OCI-LY3 (cell line): Measurements from ENCODE around the gene MUTYH.

Experiments used
- H2AFZ ChIP-seq: fragments of 200-600, 300-600 bp; shearing (Covaris generic); 2 replicates; pipeline ENCODE4 v1.6.0; 2014; ENCODE audit warnings: antibody characterized with exemption, low read depth, low read length
- H3K27ac ChIP-seq: fragments of 200-600, 300-600 bp; sonication (generic); 2 replicates; pipeline ENCODE4 v1.5.1; 2014; ENCODE audit warnings: mild to moderate bottlenecking, low read length, moderate library complexity, mixed read lengths
- H3K27me3 ChIP-seq: fragments of 200-600, 300-600 bp; sonication (generic); 2 replicates; pipeline ENCODE4 v1.6.1; 2014; ENCODE audit warnings: low read depth, low read length, mixed read lengths
- H3K36me3 ChIP-seq: fragments of 200-600, 300-600 bp; sonication (generic); replicated peaks from 2 replicates; pipeline ENCODE3; 2014; ENCODE audit warnings: low read depth, low read length, mixed read lengths
- H3K4me1 ChIP-seq: fragments of 300-600, 200-600 bp; sonication (generic); 2 replicates; pipeline ENCODE4 v1.6.1; 2014; ENCODE audit warnings: low read length, mixed read lengths
- H3K4me2 ChIP-seq: fragments of 200-600, 300-600 bp; sonication (generic); 2 replicates; pipeline ENCODE4 v1.6.1; 2014; ENCODE audit warnings: low read length, mixed read lengths
- H3K4me3 ChIP-seq: fragments of 300-600, 200-600 bp; sonication (generic); 2 replicates; pipeline ENCODE4 v1.5.1; 2014; ENCODE audit warnings: antibody characterized with exemption, mild to moderate bottlenecking, low read length, moderate library complexity
- H3K79me2 ChIP-seq: fragments of 300-600, 200-600 bp; shearing (Covaris generic); 2 replicates; pipeline ENCODE4 v1.6.1; 2014; ENCODE audit warnings: mild to moderate bottlenecking, low read length, mixed read lengths
- H3K9ac ChIP-seq: fragments of 300-600, 200-600 bp; shearing (Covaris generic); 2 replicates; pipeline ENCODE4 v1.6.0; 2014; ENCODE audit warnings: mild to moderate bottlenecking, low read length, moderate library complexity
- H3K9me3 ChIP-seq: fragments of 200-600, 300-600 bp; shearing (Covaris generic); 2 replicates; pipeline ENCODE4 v1.6.1; 2014; ENCODE audit warnings: low read length, mixed read lengths; ENCODE audit not compliant: insufficient read depth
- H4K20me1 ChIP-seq: fragments of 200-600, 300-600 bp; sonication (generic); 2 replicates; pipeline ENCODE4 v1.6.1; 2016; ENCODE audit warnings: low read length, mixed read lengths; ENCODE audit not compliant: insufficient read depth
- EZH2phosphoT487 ChIP-seq: fragments of 200-600 bp; shearing (Covaris generic); IDR thresholded peaks from 2 replicates; pipeline ENCODE4 v1.6.1; 2018; ENCODE audit warnings: antibody characterized with exemption, mixed run types, low read depth
- TF ChIP-seq, protein P1 (sequence below): fragments of 200-600, 300-600 bp; sonication (generic); IDR thresholded peaks from 2 replicates; pipeline ENCODE4 v1.5.1; 2014; ENCODE audit warnings: antibody characterized with exemption, low read length, low read depth

Gene MUTYH

DNA sequence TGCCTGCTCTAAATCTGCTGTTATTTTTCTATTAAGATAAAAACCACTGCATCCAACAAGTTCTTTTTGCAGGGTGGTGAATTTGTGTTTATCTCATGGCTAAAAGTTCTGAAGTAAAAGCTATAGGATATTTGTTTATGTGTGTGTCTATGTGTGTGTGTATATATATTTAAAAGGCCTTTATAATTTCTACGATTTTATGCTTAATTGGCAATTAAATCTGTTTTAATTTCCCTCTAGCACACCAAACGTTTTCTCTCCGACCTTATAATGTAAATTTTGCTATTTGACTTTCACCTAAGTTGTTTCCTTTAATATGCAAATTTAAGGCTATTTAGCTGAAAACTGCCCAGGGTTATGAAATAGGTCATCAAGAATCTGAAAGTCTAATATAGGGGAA is 33.3 kb downstream of the MUTYH start:
- Histone ChIP-seq H3K36me3 (no peaks in the 10 kb centered on the region), H3K4me2 (peak overlapping the region; percentile 68), H4K20me1 (no peaks in the 10 kb centered on the region), H2AFZ (peak overlapping the region; percentile 18; the same call in 1 of the 2 replicates), H3K79me2 (peaks cover 6% of the 10 kb centered on the region; the same call in 1 of the 2 replicates), H3K9ac (peak overlapping the region; percentile 35), H3K4me1 (peaks cover 33% of the 10 kb centered on the region), H3K4me3 (peak overlapping the region; percentile 45; the same call in 1 of the 2 replicates), H3K27ac (peak overlapping the region; percentile 45), H3K27me3 (no peaks in the 10 kb centered on the region), H3K9me3 (no peaks in the 10 kb centered on the region)
- TF ChIP-seq, protein P1, sequence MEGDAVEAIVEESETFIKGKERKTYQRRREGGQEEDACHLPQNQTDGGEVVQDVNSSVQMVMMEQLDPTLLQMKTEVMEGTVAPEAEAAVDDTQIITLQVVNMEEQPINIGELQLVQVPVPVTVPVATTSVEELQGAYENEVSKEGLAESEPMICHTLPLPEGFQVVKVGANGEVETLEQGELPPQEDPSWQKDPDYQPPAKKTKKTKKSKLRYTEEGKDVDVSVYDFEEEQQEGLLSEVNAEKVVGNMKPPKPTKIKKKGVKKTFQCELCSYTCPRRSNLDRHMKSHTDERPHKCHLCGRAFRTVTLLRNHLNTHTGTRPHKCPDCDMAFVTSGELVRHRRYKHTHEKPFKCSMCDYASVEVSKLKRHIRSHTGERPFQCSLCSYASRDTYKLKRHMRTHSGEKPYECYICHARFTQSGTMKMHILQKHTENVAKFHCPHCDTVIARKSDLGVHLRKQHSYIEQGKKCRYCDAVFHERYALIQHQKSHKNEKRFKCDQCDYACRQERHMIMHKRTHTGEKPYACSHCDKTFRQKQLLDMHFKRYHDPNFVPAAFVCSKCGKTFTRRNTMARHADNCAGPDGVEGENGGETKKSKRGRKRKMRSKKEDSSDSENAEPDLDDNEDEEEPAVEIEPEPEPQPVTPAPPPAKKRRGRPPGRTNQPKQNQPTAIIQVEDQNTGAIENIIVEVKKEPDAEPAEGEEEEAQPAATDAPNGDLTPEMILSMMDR = no peak

DNA sequence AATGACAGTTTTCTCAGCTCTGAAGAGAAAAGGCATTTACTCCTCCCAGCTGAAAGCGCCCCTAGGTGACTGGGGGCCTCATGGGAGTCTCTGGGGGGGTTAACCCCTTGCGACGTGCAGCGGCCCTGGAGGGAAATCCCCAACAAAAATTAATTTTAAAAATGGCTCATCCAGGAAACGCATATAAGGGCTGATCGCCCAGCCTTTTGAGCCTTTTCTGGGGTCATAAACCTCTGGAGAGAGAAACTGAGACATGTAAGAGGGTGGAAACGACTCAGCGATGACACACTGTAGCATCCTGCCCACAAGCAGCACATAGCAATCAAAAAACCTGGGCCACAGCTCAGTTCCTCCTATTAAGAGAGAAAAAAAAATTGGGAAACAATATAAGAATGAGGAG is 33.9 kb downstream of the MUTYH start:
- peak overlapping the region; percentile 35 for H3K9ac ChIP-seq
- H3K4me3 ChIP-seq = peak overlapping the region; percentile 45
- peaks cover 33% of the 10 kb centered on the region for H3K4me1 ChIP-seq
- H3K4me2 ChIP-seq = peak overlapping the region; percentile 68
- H3K36me3 ChIP-seq = no peaks in the 10 kb centered on the region
- peak overlapping the region; percentile 45 for H3K27ac ChIP-seq
- H2AFZ ChIP-seq = peak overlapping the region; percentile 18; the same call in 1 of the 2 replicates
- peaks cover 6% of the 10 kb centered on the region; the same call in 1 of the 2 replicates for H3K79me2 ChIP-seq
- H3K27me3 ChIP-seq = no peaks in the 10 kb centered on the region
- no peaks in the 10 kb centered on the region for H3K9me3 ChIP-seq
- TF ChIP-seq, protein P1 = no peak
- TF ChIP-seq EZH2phosphoT487 = no peak
- no peaks in the 10 kb centered on the region for H4K20me1 ChIP-seq

DNA sequence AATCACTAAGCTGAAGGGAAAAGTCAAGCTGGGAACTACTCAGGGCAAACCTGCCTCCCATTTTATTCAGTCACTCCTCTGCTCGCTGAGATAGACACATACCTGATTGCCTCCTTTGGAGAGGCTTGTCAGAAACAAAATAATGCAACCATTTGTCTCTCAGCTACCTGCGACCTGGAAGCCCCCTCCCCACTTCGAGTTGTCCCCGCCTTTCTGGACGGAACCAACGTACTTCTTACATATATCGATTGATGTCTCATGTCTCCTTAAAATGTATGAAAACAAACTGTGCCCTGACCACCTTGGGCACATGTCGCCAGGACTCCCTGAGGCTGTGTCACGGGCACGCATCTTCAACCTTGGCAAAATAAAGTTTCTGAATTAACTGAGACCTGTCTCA is 35.0 kb downstream of the MUTYH start:
- Histone ChIP-seq H3K4me3 (peak overlapping the region; percentile 85; the same call in 1 of the 2 replicates), H3K4me1 (peaks cover 33% of the 10 kb centered on the region), H3K79me2 (peaks cover 6% of the 10 kb centered on the region; the same call in 1 of the 2 replicates), H2AFZ (no peak overlapping the region), H3K9ac (no peak overlapping the region), H3K27ac (peak overlapping the region; percentile 86), H4K20me1 (no peaks in the 10 kb centered on the region), H3K27me3 (no peaks in the 10 kb centered on the region), H3K36me3 (no peaks in the 10 kb centered on the region), H3K9me3 (no peaks in the 10 kb centered on the region), H3K4me2 (peak overlapping the region; percentile 97)
- TF ChIP-seq, protein P1 = no peak
- TF ChIP-seq EZH2phosphoT487 = no peak

DNA sequence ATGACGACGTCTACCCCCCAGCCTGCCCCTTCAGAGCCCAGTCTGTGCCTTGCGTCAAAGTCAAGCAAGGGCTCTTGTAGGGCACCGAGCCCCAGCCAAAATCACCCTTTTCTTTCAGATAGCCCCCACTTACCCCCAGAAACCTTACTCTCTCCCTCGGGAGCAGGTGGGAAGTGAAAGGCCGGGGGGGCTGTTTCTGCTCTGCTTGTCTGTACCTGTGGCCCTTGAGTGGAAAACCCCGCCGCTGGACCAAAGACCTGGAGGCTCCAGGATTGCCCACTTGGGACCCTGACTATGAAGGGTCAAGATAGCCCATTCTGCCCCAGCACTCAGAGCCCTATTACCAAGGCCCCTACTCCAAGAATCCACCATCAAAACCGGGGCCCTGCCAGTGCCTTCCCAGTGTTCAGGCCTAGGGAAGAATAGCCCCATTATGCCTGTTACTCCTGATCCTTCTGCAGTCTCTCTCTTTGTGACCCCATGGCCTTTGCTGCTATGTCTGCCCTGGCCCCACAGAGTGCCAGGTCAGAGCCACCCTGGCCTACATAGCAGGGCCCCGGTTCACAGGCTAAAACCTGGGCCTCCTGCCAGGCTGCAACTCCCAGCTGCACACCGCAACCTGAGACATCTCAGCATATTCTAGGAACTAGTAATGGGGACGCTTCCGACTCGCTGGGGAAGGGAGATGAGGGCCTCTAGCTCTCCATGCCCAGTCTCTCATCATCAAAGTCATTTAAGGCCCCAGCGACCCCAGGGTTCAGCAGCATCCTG is 35.7 kb downstream of the MUTYH start:
- Histone ChIP-seq H3K9ac (peak overlapping the region; percentile 95), H3K36me3 (no peaks in the 10 kb centered on the region), H3K27me3 (no peaks in the 10 kb centered on the region), H3K4me2 (peak overlapping the region; percentile 97), H2AFZ (no peak overlapping the region), H3K4me3 (peak overlapping the region; percentile 85), H3K9me3 (no peaks in the 10 kb centered on the region), H4K20me1 (no peaks in the 10 kb centered on the region), H3K4me1 (peaks cover 33% of the 10 kb centered on the region), H3K27ac (peak overlapping the region; percentile 86), H3K79me2 (peaks cover 6% of the 10 kb centered on the region; the same call in 1 of the 2 replicates)
- no peak for TF ChIP-seq EZH2phosphoT487
- TF ChIP-seq, protein P1 = no peak
